ENCODE results near the gene TFB1M.
"Not testable (repeated sequence)": the region's sequence is repeated elsewhere in the genome, so short reads cannot be mapped to it uniquely, and the experiment has no call there.

The TFB1M gene

GRCh38 chr6:155314092-155314772, at the start of gene TFB1M:
TSS of gene TFB1M (minus strand) at chr6:155314484. CDS start at chr6:155314428, 56 bp downstream.
- DNase-seq = peak; percentile 100

GRCh38 chr6:155364021-155364420, 49.7 kb upstream of the TFB1M start:
- DNase-seq = not testable (repeated sequence)

GRCh38 chr6:155362968-155363632, 48.8 kb upstream of the TFB1M start:
- DNase-seq = not testable (repeated sequence)

DNA sequence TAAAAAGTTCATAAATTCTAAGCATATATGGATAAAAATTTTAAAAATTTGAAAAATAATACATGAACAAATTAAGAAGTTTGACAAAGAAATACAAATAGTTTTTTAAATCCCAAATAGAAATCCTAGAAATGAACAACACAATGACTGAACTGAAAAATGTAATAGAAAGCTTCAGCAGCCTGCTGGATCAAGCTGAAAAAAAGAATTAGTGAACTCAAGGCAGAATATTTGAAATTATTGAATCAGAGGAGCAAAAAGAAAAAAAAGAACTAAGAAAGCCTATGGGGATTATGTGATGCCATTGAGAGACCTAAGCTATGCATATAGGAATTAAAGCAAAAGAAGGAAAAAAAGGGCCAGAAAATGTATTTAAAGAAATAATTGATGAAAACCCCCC, 39.9 kb upstream of the TFB1M start:
- no peak for DNase-seq

DNA sequence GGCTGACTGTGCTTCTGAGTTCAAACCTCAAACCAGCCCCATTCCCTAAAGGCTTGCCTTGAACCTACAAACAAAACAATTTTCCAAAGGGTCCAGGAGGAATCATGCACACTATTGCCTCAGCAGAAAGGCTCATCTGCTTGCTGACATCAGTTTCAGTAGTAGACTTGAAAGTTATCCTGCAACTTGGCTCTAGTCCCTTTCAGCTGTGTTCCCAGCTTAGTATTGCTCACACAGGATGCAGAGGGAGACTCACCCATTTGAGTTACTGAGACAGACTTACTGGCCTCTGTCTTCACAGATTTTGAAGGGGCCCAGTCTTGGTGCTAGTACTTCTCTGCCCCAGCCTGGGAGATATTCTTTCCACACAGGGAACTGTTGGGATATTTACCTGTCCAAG, 38.5 kb upstream of the TFB1M start:
- DNase-seq = no peak

- no peak for DNase-seq
These were observed 37.8 kb upstream of the TFB1M start for GRCh38 chr6:155352130-155352420.

DNA sequence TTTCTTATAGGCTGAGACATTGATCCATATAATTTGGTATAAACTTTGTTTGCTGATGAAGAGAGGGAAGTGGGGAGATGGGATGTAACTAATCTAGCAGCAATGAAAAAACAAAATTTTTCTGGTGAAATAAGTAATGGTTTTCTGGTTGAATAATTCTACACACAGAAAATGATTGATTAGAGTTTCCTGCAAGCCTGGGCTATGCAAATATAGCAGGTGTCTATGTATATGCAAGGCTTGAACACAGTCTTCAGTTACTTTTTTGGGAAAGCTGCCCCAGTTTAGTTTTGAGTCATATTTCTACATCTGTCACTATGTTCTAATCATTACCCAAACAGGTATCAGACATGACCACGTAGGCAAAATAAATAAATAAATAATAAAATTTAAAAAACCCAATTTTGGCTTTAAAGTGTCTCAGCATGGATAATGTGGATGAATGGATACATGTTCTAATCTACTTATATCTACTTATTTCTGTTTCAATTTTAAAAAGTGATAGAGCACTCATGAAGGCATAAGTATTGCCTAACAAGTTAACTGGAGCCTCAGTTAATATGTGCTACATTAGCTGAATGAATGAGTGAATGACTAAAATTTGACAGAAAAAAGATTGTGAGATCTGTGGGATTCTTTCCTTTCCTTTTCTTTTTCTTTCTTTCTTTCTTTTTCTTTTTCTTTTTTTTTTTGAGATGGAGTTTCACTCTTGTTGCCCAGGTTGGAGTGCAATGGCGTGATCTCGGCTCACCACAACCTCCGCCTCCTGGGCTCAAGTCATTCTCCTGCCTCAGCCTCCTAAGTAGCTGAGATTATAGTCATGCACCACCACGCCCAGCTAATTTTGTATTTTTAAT, 37.2 kb upstream of the TFB1M start:
- peak; percentile 11 for DNase-seq

GRCh38 chr6:155349956-155350355, 35.7 kb upstream of the TFB1M start:
- no peak for DNase-seq

DNA sequence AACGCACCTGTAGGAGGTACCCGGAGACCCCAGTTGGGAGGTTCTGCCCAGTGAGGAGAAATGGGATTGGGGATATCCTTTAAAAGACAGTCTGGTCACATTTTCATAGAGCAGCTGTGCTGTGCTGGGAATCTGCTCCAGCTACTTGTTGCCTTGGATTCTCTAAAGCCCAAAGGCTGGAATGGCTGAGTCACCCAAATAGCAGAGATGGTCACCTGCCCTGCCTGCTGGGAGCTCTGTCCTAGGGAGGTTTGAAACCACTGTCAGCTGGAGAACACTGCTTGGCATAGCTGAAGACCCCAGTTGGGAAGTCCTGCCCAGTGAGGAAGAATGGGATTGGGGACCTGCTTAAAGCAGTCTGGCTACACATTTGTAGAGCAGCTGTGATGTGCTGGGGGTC, 34.8 kb upstream of the TFB1M start:
- DNase-seq = no peak

- DNase-seq = no peak
These were observed 33.5 kb upstream of the TFB1M start for GRCh38 chr6:155347800-155348199.

- DNase-seq = no peak
These were observed 32.7 kb upstream of the TFB1M start for GRCh38 chr6:155346957-155347356.

DNA sequence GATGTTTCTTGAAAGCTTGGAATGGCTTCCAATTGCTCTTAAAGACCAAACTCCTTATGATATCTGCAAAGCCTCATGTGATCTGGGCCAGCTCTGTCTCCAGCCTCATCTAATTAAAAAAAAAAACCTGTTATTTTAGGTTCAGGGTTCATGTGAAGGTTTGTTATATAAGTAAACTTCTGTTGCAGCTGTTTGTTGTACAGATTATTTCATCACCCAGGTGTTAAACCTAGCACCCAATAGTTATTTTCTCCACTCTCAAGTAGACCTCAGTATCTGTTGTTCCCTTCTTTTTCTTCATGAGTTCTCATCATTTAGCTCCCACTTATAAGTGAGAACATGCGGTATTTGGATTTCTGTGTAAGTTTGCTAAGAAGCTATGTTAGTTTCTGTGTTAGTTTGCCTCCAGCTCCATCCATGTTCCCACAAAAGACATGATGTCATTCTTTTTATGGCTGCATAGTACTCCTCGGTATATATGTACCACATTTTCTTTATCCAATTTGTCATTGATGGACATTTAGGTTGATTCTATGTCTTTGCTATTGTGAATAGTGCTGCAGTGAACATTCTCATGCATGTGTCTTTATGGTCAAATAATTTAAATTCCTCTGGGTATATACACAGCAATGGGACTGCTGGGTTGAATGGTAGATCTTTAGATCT, 30.2 kb upstream of the TFB1M start:
- DNase-seq = no peak

- no peak for DNase-seq
These were observed 27.0 kb upstream of the TFB1M start for GRCh38 chr6:155341130-155341828.

DNA sequence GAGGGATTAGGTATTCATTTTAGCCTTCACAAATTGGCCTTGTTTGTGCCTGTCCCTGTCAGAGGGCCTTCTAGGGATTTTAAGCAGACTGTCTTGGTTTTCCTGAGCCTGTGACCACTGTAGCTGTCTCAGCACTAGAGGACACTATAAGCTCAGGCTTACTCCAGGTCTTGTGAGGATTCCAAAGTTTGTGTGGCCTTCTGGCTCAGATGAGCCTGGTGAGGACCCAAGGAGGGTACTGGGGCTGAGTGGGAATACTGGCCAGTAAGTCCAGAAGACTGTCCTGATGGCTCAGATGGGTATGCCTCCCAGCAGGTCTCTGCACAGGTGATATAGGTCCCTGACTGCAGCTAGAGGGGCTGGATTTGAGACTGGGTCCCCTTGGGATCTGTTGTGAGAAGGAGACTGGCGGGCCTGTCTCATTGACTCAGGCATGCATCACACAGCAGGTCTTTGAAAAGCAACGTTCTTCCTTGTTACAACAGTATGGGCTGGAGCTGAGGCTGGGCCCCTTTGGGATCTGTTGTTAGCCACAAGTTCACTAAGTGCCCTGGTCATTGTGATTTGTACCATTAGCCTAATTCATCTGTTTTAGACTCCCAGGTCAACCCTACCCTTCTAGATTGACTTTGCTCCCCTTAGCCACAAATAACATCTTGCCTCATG, 26.3 kb upstream of the TFB1M start:
- no peak for DNase-seq

DNA sequence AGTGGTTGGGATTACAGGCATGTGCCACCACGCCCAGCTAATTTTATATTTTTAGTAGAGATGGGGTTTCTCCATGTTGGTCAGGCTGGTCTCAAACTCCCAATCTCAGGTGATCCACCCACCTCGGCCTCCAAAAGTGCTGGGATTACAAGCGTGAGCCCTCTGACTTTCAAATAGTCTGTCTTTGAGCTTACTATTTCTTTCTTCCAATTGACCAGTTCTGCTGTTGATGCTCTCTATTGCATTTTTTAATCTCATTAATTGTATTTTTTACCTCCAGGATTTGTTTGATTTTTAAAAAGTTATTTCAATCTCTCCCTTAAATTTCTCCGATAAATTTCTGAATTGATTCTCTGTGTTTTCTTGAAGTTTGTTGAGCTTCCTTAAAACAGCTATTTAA, 25.6 kb upstream of the TFB1M start:
- DNase-seq = not testable (repeated sequence)

- DNase-seq = not testable (repeated sequence)
These were observed 24.0 kb upstream of the TFB1M start for GRCh38 chr6:155338237-155338636.

GRCh38 chr6:155335265-155335664, 21.0 kb upstream of the TFB1M start:
- DNase-seq = no peak

DNA sequence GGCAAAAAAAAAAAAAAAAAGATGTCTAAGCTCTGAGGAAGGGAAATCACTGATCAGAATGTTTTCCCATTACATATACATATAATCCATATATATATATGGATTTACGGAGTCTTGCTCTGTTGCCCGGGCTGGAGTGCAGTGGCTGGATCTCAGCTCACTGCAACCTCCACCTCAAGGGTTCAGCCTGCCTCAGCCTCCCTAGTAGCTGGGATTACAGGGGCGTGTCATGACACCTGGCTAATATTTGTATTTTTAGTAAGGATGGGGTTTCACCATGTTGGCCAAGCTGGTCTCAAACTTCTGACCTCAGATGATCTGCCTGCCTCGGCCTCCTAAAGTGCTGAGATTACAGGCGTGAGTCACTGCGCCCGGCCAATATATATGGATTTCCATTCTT, 19.8 kb upstream of the TFB1M start:
- DNase-seq = not testable (repeated sequence)

DNA sequence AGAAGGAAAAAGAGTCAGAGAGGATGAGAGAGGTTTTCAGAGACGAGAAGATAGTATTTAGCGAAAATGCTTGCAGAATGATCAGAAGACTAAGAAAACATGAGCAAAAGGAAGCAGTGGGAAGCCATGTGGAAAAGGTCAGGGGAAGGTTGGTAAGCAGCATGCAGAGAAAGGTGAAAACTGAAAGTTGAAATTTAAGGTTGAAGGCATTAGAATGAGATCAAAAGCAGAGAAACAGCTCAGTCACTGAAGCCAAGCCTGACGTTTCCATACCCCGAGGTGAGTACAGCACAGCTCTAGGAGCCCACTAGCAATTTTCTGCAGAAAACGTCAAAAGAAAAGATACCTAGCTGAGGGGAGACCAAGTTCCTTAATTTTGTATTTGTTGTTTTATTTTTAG, 19.1 kb upstream of the TFB1M start:
- DNase-seq = no peak

GRCh38 chr6:155330922-155331321, 16.6 kb upstream of the TFB1M start:
- no peak for DNase-seq

DNA sequence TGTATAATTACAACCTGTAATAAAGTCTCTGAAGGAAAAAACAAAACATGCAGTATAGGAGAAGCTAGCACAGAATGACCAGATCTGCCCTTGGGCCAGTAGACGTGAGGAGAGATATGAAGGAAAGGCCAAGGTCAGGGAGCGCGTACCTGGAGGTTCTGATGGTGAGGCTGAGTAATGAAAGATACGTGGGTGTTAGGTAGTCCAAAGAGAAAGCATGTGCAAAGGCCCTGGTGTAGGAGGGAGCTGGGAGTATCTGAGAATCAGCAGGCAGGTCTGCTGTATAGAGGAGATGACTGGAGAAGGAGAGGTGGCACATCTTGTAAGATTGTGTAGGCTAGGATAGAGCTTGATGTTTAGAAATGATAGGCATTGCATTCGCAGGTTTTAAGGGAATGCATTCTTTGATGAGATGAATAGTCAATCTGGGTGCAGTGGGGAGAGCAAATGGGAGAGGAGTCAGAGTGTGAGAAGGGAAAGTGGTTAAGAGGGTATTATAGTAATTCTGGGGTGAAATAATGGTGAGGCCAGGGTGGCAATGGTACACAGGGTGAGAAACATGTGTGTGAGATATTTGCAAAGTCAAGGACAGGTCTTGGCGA, 15.9 kb upstream of the TFB1M start:
- no peak for DNase-seq

Data from NCI-H146 (cell line).